OCI-LY7 (cell line): Measurements from ENCODE around the gene CBS.
"Not testable (repeated sequence)": the region's sequence is repeated elsewhere in the genome, so short reads cannot be mapped to it uniquely, and the experiment has no call there.

Experiments used
- CTCF ChIP-seq: fragments of 200-600 bp; sonication (generic); conservative IDR thresholded peaks from 2 replicates; pipeline ENCODE4 v1.5.1; 2014; ENCODE audit warnings: mild to moderate bottlenecking, antibody characterized with exemption, low read length, moderate library complexity, mixed read lengths
- EZH2phosphoT487 ChIP-seq: fragments of 200-600 bp; sonication (generic); IDR thresholded peaks from 2 replicates; pipeline ENCODE4 v1.6.1; 2018; ENCODE audit warnings: low read depth, borderline replicate concordance, mild to moderate bottlenecking, mixed run types, antibody characterized with exemption, low read length, moderate library complexity, mixed read lengths

DNA sequence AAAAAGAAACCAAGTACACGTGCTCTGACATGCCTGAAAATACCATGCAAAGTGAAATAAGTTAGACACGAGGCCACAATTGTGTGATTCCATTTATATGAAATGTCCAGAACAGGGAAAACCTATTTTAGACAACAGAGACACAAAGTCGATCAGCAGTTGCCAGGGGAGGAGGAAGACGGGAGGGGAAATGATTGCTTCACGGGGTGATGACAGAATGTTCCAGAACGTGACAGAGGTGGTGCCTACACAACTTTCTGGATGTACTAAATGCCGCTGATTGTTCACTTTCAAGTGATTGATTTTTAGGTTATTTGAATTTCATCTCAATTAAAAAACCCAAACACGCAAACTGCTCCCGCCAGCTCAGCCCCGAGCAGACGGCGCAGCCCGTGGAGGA, 22.5 kb downstream of the CBS start:
- TF ChIP-seq CTCF, EZH2phosphoT487: not testable (repeated sequence)
